Measurements from ENCODE around the gene FLOT2. TPM values are rescaled to one million over a fixed set of nuclear protein-coding genes. Genes with fewer than 3 reads are reported as not detected.
"Not testable (repeated sequence)": the region's sequence is repeated elsewhere in the genome, so short reads cannot be mapped to it uniquely, and the experiment has no call there.

The FLOT2 gene
- total and polyA plus RNA-seq, 4 donors = 46.2 to 226 (median 121) TPM

- no peaks in the 10 kb centered on the region for H3K9me3 ChIP-seq (ENCODE audit: control insufficient read depth in 4 of 4, insufficient read depth in 3 of 4, low read length in 3 of 4)
- ATAC-seq (ENCODE audit: insufficient read depth, low FRiP score) (no peak), DNase-seq (peak in 1 of 3 donors; percentile 7)
- peaks cover 0 to 3% (median 0%) of the 10 kb centered on the region in 5 donors for H3K4me1 ChIP-seq (ENCODE audit: control insufficient read depth in 5 of 5, insufficient read depth in 5 of 5, low read length in 5 of 5)
- no peaks in the 10 kb centered on the region for H3K27me3 ChIP-seq (ENCODE audit: control insufficient read depth in 3 of 3, insufficient read depth in 3 of 3, low read length in 2 of 3)
- H3K4me3 ChIP-seq = no peak overlapping the region
- H3K27ac ChIP-seq (ENCODE audit: low read depth in 1 of 2, low read length in 1 of 2) = no peak overlapping the region
- TF ChIP-seq CTCF (IDR thresholded peaks at IDR 0.05; ENCODE audit: control extremely low read depth, extremely low read depth) = no peak
- H3K36me3 ChIP-seq (ENCODE audit: control insufficient read depth in 4 of 4, insufficient read depth in 4 of 4, low read length in 4 of 4) = no peaks in the 10 kb centered on the region
- 71 to 75% methylated on average over 5 of the region's 5 CpGs for WGBS, 2 donors
- H3K9ac ChIP-seq (ENCODE audit: insufficient read depth in 1 of 2, low read length in 2 of 2) = no peak overlapping the region
Observed at GRCh38 chr17:28849281-28849680, 48.3 kb downstream of the FLOT2 start.

- H3K27ac ChIP-seq (ENCODE audit: low read depth in 1 of 2, low read length in 1 of 2); DNase-seq; H3K9ac ChIP-seq (ENCODE audit: insufficient read depth in 1 of 2, low read length in 2 of 2); H3K4me3 ChIP-seq; H3K36me3 ChIP-seq (ENCODE audit: control insufficient read depth in 4 of 4, insufficient read depth in 4 of 4, low read length in 4 of 4); H3K4me1 ChIP-seq (ENCODE audit: control insufficient read depth in 5 of 5, insufficient read depth in 5 of 5, low read length in 5 of 5); ATAC-seq (ENCODE audit: insufficient read depth, low FRiP score); H3K9me3 ChIP-seq (ENCODE audit: control insufficient read depth in 4 of 4, insufficient read depth in 3 of 4, low read length in 3 of 4); H3K27me3 ChIP-seq (ENCODE audit: control insufficient read depth in 3 of 3, insufficient read depth in 3 of 3, low read length in 2 of 3): not testable (repeated sequence)
- TF ChIP-seq CTCF (IDR thresholded peaks at IDR 0.05; ENCODE audit: control extremely low read depth, extremely low read depth) = peak; percentile 3
- WGBS, 2 donors = 83 to 88% methylated on average over 15 of the region's 15 CpGs
Observed at GRCh38 chr17:28848667-28849066, 48.9 kb downstream of the FLOT2 start.

- H3K9me3 ChIP-seq (ENCODE audit: control insufficient read depth in 4 of 4, insufficient read depth in 3 of 4, low read length in 3 of 4); H3K9ac ChIP-seq (ENCODE audit: insufficient read depth in 1 of 2, low read length in 2 of 2); H3K4me1 ChIP-seq (ENCODE audit: control insufficient read depth in 5 of 5, insufficient read depth in 5 of 5, low read length in 5 of 5); H3K4me3 ChIP-seq; H3K36me3 ChIP-seq (ENCODE audit: control insufficient read depth in 4 of 4, insufficient read depth in 4 of 4, low read length in 4 of 4); ATAC-seq (ENCODE audit: insufficient read depth, low FRiP score); DNase-seq; H3K27ac ChIP-seq (ENCODE audit: low read depth in 1 of 2, low read length in 1 of 2); H3K27me3 ChIP-seq (ENCODE audit: control insufficient read depth in 3 of 3, insufficient read depth in 3 of 3, low read length in 2 of 3): not testable (repeated sequence)
- whole genome bisulfite sequencing, 2 donors = 94% methylated on average over 9 of the region's 9 CpGs
Observed at GRCh38 chr17:28846699-28847098, 50.8 kb downstream of the FLOT2 start.

- H3K9ac ChIP-seq (ENCODE audit: insufficient read depth in 1 of 2, low read length in 2 of 2) = no peak overlapping the region
- H3K4me3 ChIP-seq = no peak overlapping the region
- H3K27ac ChIP-seq (ENCODE audit: low read depth in 1 of 2, low read length in 1 of 2) = no peak overlapping the region
- ATAC-seq (ENCODE audit: insufficient read depth, low FRiP score) = no peak
- H3K9me3 ChIP-seq (ENCODE audit: control insufficient read depth in 4 of 4, insufficient read depth in 3 of 4, low read length in 3 of 4) = peaks cover 0 to 1% (median 0%) of the 10 kb centered on the region in 4 donors
- TF ChIP-seq CTCF (IDR thresholded peaks at IDR 0.05; ENCODE audit: control extremely low read depth, extremely low read depth) = no peak
- no peaks in the 10 kb centered on the region for H3K36me3 ChIP-seq (ENCODE audit: control insufficient read depth in 4 of 4, insufficient read depth in 4 of 4, low read length in 4 of 4)
- WGBS, 2 donors = 94 to 97% methylated on average over 10 of the region's 10 CpGs
- peaks cover 0 to 8% (median 0%) of the 10 kb centered on the region in 5 donors for H3K4me1 ChIP-seq (ENCODE audit: control insufficient read depth in 5 of 5, insufficient read depth in 5 of 5, low read length in 5 of 5)
- no peaks in the 10 kb centered on the region for H3K27me3 ChIP-seq (ENCODE audit: control insufficient read depth in 3 of 3, insufficient read depth in 3 of 3, low read length in 2 of 3)
- no peak for DNase-seq
Observed at GRCh38 chr17:28846231-28846630, 51.3 kb downstream of the FLOT2 start.
